Sciatic nerve (tissue), 2 donors: ENCODE measurements around the gene PCDHGC5. TPM values are rescaled to one million over a fixed set of nuclear protein-coding genes. Genes with fewer than 3 reads are reported as not detected.

Experiments
- ATAC-seq: fragments of 200-7000 bp; cut with Tn5 transposase; one replicate; pipeline ENCODE4 v1.9.1; 2020; ENCODE audit warnings: mild to moderate bottlenecking, moderate library complexity
- DNase-seq: peaks from one replicate; pipeline ENCODE4 v3.0.0-alpha.2; 2020; ENCODE audit warnings: low spot score
- intact Hi-C: fragments of 100-400 bp; cut with DNase I; formaldehyde crosslinking; loops from one replicate; pipeline ENCODE4 v1.14.2; 2022
- total RNA-seq: library from RNA; stranded (reverse); fragmentation: NEBNext Ultra II Directional; extraction: Animal tissue kit (Norgen Biotek cat#: 25700); gene quantifications from one replicate; pipeline ENCODE4 v1.2.1, GENCODE V29; 2021
- donor health status: DM: no; HTN: no; CAD: no.
- donor health status: DM: no; HTN: no; CAD: no.

The PCDHGC5 gene
- total RNA-seq, 1 donor from 2014 or later, result 3.8 TPM

GRCh38 chr5:141489841-141490240 is 960 bp downstream of the PCDHGC5 start:
- no peak for ATAC-seq
- intact Hi-C loops, result no loop called here
- no peak for DNase-seq

- no peak for ATAC-seq
- intact Hi-C loops, result no loop called here
- DNase-seq, result no peak
Observed at GRCh38 chr5:141490271-141490670, 1.4 kb downstream of the PCDHGC5 start.

DNA sequence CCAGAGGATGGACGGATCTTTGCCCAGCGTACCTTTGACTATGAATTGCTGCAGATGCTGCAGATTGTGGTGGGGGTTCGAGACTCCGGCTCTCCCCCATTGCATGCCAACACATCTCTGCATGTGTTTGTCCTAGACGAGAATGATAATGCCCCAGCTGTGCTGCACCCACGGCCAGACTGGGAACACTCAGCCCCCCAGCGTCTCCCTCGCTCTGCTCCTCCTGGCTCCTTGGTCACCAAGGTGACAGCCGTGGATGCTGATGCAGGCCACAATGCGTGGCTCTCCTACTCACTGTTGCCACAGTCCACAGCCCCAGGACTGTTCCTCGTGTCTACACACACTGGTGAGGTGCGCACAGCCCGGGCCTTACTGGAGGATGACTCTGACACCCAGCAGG is 1.9 kb downstream of the PCDHGC5 start:
- DNase-seq (no peak), ATAC-seq (no peak)
- intact Hi-C loops, result no loop called here

- intact Hi-C loops, result no loop called here
- ATAC-seq (no peak), DNase-seq (no peak)
Observed at GRCh38 chr5:141491323-141492167, 2.7 kb downstream of the PCDHGC5 start.

GRCh38 chr5:141492168-141492885 is 3.4 kb downstream of the PCDHGC5 start:
- no peak for ATAC-seq
- no peak for DNase-seq
- intact Hi-C loops, result no loop called here

DNA sequence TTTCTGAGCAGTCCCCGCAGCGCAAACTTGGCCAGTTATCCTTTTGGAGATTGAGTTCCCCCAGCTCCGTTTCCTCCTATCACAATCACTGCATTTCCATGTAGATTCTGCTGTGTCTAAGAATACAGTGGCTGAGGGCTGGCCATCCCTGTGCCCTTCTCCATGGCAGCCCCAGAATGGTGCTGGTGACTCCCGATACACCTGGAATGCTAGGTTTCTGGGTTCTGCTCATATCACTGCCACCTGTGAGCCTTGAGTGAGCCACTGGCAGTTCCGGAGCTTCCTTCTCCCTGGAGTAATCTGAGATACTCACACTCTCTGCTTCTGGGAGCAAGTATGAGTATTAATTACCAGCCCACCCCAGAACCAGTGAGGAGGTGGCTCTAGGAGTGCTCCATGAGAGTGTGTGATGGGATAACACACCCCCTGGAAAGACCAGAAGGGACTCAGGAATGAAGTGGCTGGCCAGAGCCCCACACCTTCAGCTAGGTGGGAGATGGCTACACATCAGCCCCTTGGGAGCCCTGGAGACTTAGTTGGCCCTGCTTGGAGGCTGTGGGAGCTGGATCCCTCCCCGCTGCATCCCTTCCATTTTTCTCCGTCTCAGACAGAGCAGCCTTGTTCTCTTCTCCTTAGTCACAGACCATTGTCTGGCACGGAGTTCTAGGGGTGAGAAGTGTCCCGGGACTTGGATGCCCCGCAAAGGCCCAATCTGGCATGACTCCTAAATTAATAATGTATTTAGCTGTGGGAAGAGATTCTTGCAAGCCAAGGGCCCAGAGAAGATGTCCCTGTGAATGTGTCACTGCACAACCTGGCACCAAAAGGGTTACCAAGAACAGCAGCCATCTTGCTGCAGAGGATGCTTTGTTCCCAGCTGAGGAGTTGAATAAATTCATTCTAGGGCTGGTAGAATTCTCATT is 4.9 kb downstream of the PCDHGC5 start:
- intact Hi-C loops, result no loop called here
- ATAC-seq, result peak; percentile 78
- DNase-seq, result no peak

DNA sequence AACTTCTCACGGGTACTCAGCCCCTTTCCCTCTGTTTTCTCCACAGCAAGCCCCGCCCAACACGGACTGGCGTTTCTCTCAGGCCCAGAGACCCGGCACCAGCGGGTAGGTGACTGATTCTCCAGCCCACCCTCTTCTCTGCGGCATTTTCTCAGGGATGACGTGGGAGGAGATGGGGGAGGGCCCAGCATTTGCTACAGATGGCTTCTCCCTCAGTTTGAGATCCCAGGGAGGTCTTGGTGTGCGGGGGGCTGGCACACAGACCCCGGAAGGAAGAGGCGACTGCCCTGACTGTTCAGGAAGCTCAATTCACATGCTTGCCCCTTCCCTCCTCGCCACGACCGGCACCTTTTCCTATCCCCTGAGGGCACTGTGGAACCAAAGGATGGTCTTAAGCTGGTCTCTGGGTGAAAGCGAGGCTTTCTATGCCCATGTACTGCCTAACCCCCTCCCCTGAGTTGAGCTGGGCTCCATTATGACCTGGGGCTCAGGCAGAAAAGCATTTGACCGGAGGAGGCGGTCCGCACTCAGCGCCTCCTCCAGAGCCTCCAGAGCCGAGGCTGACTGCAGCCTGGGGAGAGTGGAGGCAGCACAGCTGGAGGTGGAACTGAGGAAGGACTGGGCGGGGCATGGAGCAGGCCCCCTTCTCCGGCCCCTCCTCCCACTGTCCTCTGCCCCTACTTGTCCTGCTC is 6.0 kb downstream of the PCDHGC5 start:
- ATAC-seq (no peak), DNase-seq (no peak)
- intact Hi-C loops, result no loop called here

- no peak for ATAC-seq
- DNase-seq, result no peak
- intact Hi-C loops, result no loop called here
Observed at GRCh38 chr5:141495453-141495811, 6.6 kb downstream of the PCDHGC5 start.

DNA sequence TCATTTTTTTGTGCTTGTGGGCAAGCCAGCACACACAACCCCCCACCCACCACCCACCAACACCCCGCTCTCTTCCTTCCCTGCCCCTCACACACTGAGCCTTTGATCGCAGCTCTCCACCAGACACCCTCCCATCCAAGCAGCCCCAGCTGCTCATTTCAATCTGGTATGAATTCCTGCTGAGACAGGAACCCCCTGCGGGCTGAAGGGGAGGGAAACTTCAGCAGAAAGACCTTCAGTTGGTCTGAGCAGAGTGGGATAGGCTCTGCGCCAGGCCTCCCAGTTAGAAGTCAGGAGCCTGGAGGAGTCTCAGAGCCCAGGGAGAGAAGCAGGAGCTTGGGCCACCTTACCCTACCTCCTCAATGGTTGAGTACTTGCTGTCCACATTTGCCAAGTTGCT is 7.2 kb downstream of the PCDHGC5 start:
- intact Hi-C loops, result no loop called here
- DNase-seq (no peak), ATAC-seq (no peak)

DNA sequence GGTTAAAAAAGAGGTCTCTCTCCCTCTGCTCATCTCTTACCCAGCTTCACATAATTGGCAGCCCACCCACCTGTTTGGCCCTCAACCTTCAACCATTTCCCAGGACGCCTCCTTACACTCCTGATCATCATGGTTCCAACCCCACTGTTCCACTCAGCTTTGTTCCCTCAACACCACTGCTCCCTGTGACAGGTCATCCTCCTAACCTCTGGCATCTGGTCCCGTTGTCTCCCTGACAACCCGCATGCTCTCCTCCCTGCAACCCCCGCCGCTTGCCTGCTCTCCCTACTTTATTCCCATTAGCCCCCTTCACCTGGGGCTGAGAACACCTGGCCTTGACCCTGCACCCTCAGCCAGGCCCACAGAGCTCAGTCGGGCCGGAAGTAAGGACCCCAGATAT is 12.9 kb downstream of the PCDHGC5 start:
- DNase-seq (no peak), ATAC-seq (no peak)
- intact Hi-C loops, result no loop called here

- intact Hi-C loops, result no loop called here
- no peak for ATAC-seq
- no peak for DNase-seq
Observed at GRCh38 chr5:141503681-141504080, 14.8 kb downstream of the PCDHGC5 start.

- ATAC-seq, result no peak
Observed at GRCh38 chr5:141504216-141504615, 15.3 kb downstream of the PCDHGC5 start.

GRCh38 chr5:141506381-141507155 is 17.7 kb downstream of the PCDHGC5 start:
- intact Hi-C loops, result no loop called here
- ATAC-seq (no peak), DNase-seq (no peak)

More at GRCh38 chr5:141504216-141504615, 15.3 kb downstream of the PCDHGC5 start:
- intact Hi-C loops, result no loop called here
- DNase-seq, result no peak

GRCh38 chr5:141507387-141508091 is 18.7 kb downstream of the PCDHGC5 start:
- DNase-seq (peak; percentile 85), ATAC-seq (peak; percentile 90)

DNA sequence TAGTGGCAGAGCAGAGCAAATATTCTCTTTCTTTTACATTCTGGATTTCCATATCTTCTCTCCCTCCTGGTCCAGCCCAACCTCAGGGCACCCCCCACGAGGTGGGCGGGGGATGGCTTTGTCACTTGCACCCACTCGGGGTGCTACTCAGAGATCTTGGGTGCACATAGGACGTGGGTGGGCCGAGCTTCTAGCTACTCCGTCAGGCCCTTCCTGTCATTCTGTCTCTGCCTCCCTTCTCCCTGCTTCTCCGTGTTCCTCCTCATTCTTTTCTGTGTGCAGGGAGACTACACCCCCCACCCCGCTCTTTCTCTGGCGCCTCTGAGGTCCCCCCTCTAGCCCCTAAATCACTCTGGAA is 19.5 kb downstream of the PCDHGC5 start:
- intact Hi-C loops, result no loop called here
- DNase-seq, result no peak
- peak; percentile 1 for ATAC-seq

More at GRCh38 chr5:141507387-141508091, 18.7 kb downstream of the PCDHGC5 start:
- intact Hi-C loops, result no loop called here

GRCh38 chr5:141508798-141509611 is 20.1 kb downstream of the PCDHGC5 start:
- ATAC-seq, result peak; percentile 72
- intact Hi-C loops, result no loop called here
- peak; percentile 77 for DNase-seq

- ATAC-seq (no peak), DNase-seq (no peak)
- intact Hi-C loops, result no loop called here
Observed at GRCh38 chr5:141510160-141510559, 21.3 kb downstream of the PCDHGC5 start.
